A549 (cell line): ENCODE measurements around the gene SPHK1.

ENCODE experiments used
- CBX2 ChIP-seq: fragments of 200-600 bp; sonication (generic); IDR thresholded peaks from 2 replicates; pipeline ENCODE4 v1.6.1; 2016; ENCODE audit warnings: low read depth, mild to moderate bottlenecking, borderline replicate concordance
- CEBPB ChIP-seq, 2 experiments: fragments of >200 bp in 1 of 2; sonication (Bioruptor Twin) in 1 of 2; formaldehyde crosslinking in 1 of 2; IDR thresholded peaks; 2 replicates each; pipeline ENCODE4 v1.6.1; 2012 to 2016
- EP300 ChIP-seq, 2 experiments: fragments of >200 bp; sonication (Bioruptor Twin); formaldehyde crosslinking; IDR thresholded peaks; 2 replicates in 1 of 2; 3 replicates in 1 of 2; pipeline ENCODE4 v1.6.1; 2016 to 2017
- ESRRA ChIP-seq: fragments of 150-350 bp; IDR thresholded peaks from 2 replicates; pipeline ENCODE4 v1.6.1; 2014; ENCODE audit warnings: mild to moderate bottlenecking, low read length, borderline replicate concordance
- FOXS1 ChIP-seq: fragments of 250-450 bp; sonication (Bioruptor Pico); IDR thresholded peaks from 2 replicates; pipeline ENCODE4 v1.5.0; 2020; ENCODE audit warnings: mild to moderate bottlenecking, moderate library complexity
- HDAC2 ChIP-seq: fragments of 200-600 bp; sonication (generic); IDR thresholded peaks from 2 replicates; pipeline ENCODE4 v1.6.1; 2016
- HOXB13 ChIP-seq: fragments of 250-450 bp; sonication (Bioruptor Pico); IDR thresholded peaks from 2 replicates; pipeline ENCODE4 v1.5.0; 2020; ENCODE audit warnings: low read depth, mild to moderate bottlenecking, moderate library complexity
- POLR2A ChIP-seq: IDR thresholded peaks from 2 replicates; pipeline ENCODE4 v1.6.1; 2012; ENCODE audit warnings: mild to moderate bottlenecking, low read length
- RFX5 ChIP-seq: fragments of 450-650 bp; IDR thresholded peaks from 2 replicates; pipeline ENCODE4 v1.7.1; 2014; ENCODE audit warnings: antibody characterized with exemption, mild to moderate bottlenecking, moderate library complexity
- TF ChIP-seq, protein P1 (sequence below): fragments of >200 bp; sonication (Bioruptor Twin); formaldehyde crosslinking; IDR thresholded peaks from 3 replicates; pipeline ENCODE4 v1.5.1; 2016
- TF ChIP-seq, protein P2 (sequence below): fragments of 200-600 bp; sonication (generic); IDR thresholded peaks from 2 replicates; pipeline ENCODE4 v1.6.1; 2016; ENCODE audit warnings: antibody characterized with exemption, mild to moderate bottlenecking, moderate library complexity
- TF ChIP-seq, protein P3 (sequence below): fragments of 450-650 bp; IDR thresholded peaks from 2 replicates; pipeline ENCODE4 v1.6.1; 2014; ENCODE audit warnings: antibody characterized with exemption

DNA sequence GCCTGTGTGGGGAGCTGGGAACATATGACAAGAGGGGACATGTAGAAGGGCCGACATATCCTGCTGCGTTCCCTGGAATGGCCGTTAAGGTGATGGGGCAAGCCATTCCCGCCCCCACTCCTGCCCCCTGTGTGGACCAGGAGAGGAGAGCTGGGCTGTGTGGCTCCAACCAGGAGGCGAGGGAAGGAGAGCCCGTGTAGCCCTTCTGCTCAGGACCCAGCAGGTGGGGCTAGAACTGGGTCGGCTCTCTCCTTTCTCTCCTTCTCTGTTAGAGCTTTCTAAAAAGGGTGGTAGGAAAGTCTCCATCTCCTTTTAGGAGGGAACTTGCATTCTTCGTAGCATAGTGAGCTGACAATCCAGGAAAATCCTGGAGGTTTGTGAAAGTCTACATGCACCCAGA lies 12.8 kb downstream of the SPHK1 start:
- TF ChIP-seq RFX5: no peak
- TF ChIP-seq CBX2: no peak
- no peak for TF ChIP-seq HDAC2
- TF ChIP-seq, protein P1, sequence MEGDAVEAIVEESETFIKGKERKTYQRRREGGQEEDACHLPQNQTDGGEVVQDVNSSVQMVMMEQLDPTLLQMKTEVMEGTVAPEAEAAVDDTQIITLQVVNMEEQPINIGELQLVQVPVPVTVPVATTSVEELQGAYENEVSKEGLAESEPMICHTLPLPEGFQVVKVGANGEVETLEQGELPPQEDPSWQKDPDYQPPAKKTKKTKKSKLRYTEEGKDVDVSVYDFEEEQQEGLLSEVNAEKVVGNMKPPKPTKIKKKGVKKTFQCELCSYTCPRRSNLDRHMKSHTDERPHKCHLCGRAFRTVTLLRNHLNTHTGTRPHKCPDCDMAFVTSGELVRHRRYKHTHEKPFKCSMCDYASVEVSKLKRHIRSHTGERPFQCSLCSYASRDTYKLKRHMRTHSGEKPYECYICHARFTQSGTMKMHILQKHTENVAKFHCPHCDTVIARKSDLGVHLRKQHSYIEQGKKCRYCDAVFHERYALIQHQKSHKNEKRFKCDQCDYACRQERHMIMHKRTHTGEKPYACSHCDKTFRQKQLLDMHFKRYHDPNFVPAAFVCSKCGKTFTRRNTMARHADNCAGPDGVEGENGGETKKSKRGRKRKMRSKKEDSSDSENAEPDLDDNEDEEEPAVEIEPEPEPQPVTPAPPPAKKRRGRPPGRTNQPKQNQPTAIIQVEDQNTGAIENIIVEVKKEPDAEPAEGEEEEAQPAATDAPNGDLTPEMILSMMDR: no peak
- no peak for TF ChIP-seq CEBPB (IDR thresholded peaks at IDR 0.05)
- TF ChIP-seq EP300 (IDR thresholded peaks at IDR 0.05): no peak
- no peak for TF ChIP-seq ESRRA
- TF ChIP-seq, protein P2, sequence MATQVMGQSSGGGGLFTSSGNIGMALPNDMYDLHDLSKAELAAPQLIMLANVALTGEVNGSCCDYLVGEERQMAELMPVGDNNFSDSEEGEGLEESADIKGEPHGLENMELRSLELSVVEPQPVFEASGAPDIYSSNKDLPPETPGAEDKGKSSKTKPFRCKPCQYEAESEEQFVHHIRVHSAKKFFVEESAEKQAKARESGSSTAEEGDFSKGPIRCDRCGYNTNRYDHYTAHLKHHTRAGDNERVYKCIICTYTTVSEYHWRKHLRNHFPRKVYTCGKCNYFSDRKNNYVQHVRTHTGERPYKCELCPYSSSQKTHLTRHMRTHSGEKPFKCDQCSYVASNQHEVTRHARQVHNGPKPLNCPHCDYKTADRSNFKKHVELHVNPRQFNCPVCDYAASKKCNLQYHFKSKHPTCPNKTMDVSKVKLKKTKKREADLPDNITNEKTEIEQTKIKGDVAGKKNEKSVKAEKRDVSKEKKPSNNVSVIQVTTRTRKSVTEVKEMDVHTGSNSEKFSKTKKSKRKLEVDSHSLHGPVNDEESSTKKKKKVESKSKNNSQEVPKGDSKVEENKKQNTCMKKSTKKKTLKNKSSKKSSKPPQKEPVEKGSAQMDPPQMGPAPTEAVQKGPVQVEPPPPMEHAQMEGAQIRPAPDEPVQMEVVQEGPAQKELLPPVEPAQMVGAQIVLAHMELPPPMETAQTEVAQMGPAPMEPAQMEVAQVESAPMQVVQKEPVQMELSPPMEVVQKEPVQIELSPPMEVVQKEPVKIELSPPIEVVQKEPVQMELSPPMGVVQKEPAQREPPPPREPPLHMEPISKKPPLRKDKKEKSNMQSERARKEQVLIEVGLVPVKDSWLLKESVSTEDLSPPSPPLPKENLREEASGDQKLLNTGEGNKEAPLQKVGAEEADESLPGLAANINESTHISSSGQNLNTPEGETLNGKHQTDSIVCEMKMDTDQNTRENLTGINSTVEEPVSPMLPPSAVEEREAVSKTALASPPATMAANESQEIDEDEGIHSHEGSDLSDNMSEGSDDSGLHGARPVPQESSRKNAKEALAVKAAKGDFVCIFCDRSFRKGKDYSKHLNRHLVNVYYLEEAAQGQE: no peak
- TF ChIP-seq POLR2A: no peak
- no peak for TF ChIP-seq HOXB13 (CRISPR knock-in tag)
- TF ChIP-seq, protein P3, sequence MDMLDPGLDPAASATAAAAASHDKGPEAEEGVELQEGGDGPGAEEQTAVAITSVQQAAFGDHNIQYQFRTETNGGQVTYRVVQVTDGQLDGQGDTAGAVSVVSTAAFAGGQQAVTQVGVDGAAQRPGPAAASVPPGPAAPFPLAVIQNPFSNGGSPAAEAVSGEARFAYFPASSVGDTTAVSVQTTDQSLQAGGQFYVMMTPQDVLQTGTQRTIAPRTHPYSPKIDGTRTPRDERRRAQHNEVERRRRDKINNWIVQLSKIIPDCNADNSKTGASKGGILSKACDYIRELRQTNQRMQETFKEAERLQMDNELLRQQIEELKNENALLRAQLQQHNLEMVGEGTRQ: no peak
- TF ChIP-seq FOXS1 (CRISPR knock-in tag): no peak
